ENCODE data around the gene CROT.

The CROT gene

DNA sequence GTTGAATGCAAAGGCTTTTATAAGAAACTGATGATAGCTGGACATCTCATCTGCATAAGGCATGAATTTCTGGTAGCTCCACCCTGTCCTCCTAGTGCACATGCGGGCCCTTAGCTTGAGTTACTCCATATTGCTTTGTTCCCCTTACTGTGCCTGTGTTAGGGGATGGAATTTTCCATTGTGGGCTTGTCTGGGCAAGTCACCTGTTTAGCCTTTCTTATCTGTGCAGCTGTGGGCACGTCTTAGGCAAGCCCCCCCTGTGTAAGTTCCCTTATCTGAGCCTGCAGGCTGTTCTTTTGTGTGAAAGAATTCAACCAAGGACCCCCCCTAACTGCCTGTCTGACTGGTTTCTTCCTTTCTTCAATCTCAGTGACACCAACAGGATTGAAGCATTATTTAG lies 14.5 kb upstream of the CROT start:
- no peaks in the 10 kb centered on the region for H3K27me3 Mint-ChIP-seq
- H3K27ac Mint-ChIP-seq: no peak overlapping the region
- no peak overlapping the region for H3K4me3 Mint-ChIP-seq
- H3K9me3 Mint-ChIP-seq: peaks cover 24% of the 10 kb centered on the region
- H3K36me3 Mint-ChIP-seq (ENCODE audit: low read depth): peaks cover 68% of the 10 kb centered on the region
- H3K4me1 Mint-ChIP-seq (ENCODE audit: low read depth): no peaks in the 10 kb centered on the region

- no peak overlapping the region for H3K4me3 Mint-ChIP-seq
- peaks cover 69% of the 10 kb centered on the region for H3K36me3 Mint-ChIP-seq (ENCODE audit: low read depth)
- peaks cover 24% of the 10 kb centered on the region for H3K9me3 Mint-ChIP-seq
- no peaks in the 10 kb centered on the region for H3K4me1 Mint-ChIP-seq (ENCODE audit: low read depth)
- no peaks in the 10 kb centered on the region for H3K27me3 Mint-ChIP-seq
- no peak overlapping the region for H3K27ac Mint-ChIP-seq
These were observed 13.7 kb upstream of the CROT start for GRCh38 chr7:87331687-87332252.

DNA sequence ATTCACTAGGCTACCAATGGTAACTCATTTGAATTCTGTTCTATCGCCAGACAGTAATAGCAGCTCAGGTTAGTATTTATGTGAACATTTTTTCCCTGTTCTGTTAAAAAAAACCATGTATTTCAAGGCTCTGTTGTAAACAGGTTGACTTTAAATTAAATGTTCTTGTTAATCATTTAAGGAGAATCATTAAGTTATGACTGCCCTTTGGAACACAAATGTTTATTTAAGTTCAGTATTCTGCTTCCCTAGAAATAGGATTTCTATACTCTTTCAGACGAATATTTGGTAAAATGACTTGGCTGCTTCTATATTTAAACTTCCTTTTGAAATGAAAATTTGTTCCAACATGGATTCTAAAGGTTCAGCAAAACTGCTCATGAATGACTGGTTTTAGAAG lies 13.1 kb upstream of the CROT start:
- Mint-ChIP-seq H3K9me3 (peaks cover 19% of the 10 kb centered on the region), H3K36me3 (ENCODE audit: low read depth) (peaks cover 63% of the 10 kb centered on the region)

GRCh38 chr7:87336136-87336535 lies 9.3 kb upstream of the CROT start:
- no peak overlapping the region for H3K4me3 Mint-ChIP-seq
- H3K36me3 Mint-ChIP-seq (ENCODE audit: low read depth): peaks cover 40% of the 10 kb centered on the region
- H3K4me1 Mint-ChIP-seq (ENCODE audit: low read depth): no peaks in the 10 kb centered on the region
- peaks cover 3% of the 10 kb centered on the region for H3K9me3 Mint-ChIP-seq
- no peak overlapping the region for H3K27ac Mint-ChIP-seq
- no peaks in the 10 kb centered on the region for H3K27me3 Mint-ChIP-seq

More for the DNA sequence above, 13.1 kb upstream of the CROT start:
- Mint-ChIP-seq H3K27ac (no peak overlapping the region), H3K4me1 (ENCODE audit: low read depth) (no peaks in the 10 kb centered on the region), H3K27me3 (no peaks in the 10 kb centered on the region), H3K4me3 (no peak overlapping the region)

GRCh38 chr7:87337331-87337730 lies 8.1 kb upstream of the CROT start:
- Mint-ChIP-seq H3K36me3 (ENCODE audit: low read depth) (peaks cover 34% of the 10 kb centered on the region), H3K27me3 (no peaks in the 10 kb centered on the region), H3K27ac (no peak overlapping the region), H3K4me3 (no peak overlapping the region), H3K9me3 (peaks cover 3% of the 10 kb centered on the region), H3K4me1 (ENCODE audit: low read depth) (peaks cover 2% of the 10 kb centered on the region)

DNA sequence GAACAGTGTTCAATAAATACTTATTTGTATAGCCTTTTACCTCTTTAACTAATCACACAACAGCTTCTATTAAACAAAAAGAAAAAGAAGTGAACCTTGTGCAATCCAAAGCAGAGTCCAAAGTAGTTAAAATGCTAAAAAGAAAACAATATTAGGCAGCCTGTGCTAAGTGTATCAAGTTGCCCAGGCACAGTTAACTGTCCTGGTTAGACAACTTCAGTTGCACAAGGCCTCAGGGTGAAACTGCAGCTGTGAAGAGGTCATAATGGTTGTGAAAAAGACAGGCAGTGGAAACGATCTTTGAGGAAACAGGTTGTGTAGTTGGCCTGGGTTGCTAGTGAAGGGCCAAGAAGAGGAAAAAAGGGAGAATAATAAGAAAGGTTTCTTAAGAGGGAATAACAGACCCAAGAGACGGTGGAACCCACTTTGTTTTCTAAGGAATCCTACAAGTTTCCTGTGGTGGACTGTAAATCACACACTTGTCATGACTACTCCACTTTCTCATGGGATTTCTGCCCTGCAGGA lies 6.0 kb upstream of the CROT start:
- H3K36me3 Mint-ChIP-seq (ENCODE audit: low read depth): peaks cover 31% of the 10 kb centered on the region
- H3K9me3 Mint-ChIP-seq: peaks cover 3% of the 10 kb centered on the region
- no peaks in the 10 kb centered on the region for H3K27me3 Mint-ChIP-seq
- no peak overlapping the region for H3K4me3 Mint-ChIP-seq
- H3K4me1 Mint-ChIP-seq (ENCODE audit: low read depth): peaks cover 21% of the 10 kb centered on the region
- H3K27ac Mint-ChIP-seq: no peak overlapping the region

- Mint-ChIP-seq H3K9me3 (no peaks in the 10 kb centered on the region), H3K36me3 (ENCODE audit: low read depth) (peaks cover 15% of the 10 kb centered on the region), H3K4me3 (no peak overlapping the region), H3K27me3 (no peaks in the 10 kb centered on the region), H3K27ac (peak overlapping the region; percentile 12), H3K4me1 (ENCODE audit: low read depth) (peaks cover 36% of the 10 kb centered on the region)
These were observed 4.0 kb upstream of the CROT start for GRCh38 chr7:87341441-87341840.

- Mint-ChIP-seq H3K4me3 (no peak overlapping the region), H3K27ac (no peak overlapping the region), H3K4me1 (ENCODE audit: low read depth) (peaks cover 43% of the 10 kb centered on the region), H3K27me3 (no peaks in the 10 kb centered on the region), H3K9me3 (no peaks in the 10 kb centered on the region), H3K36me3 (ENCODE audit: low read depth) (peaks cover 15% of the 10 kb centered on the region)
These were observed 3.2 kb upstream of the CROT start for GRCh38 chr7:87342231-87342630.

GRCh38 chr7:87344446-87344845 lies 1.0 kb upstream of the CROT start:
- Mint-ChIP-seq H3K9me3 (no peaks in the 10 kb centered on the region), H3K27ac (peak overlapping the region; percentile 91)

GRCh38 chr7:87345962-87346371 lies 503 bp downstream of the CROT start:
- Mint-ChIP-seq H3K4me1 (ENCODE audit: low read depth) (peaks cover 49% of the 10 kb centered on the region), H3K4me3 (peak overlapping the region; percentile 98), H3K9me3 (no peaks in the 10 kb centered on the region), H3K27ac (peak overlapping the region; percentile 59), H3K27me3 (no peaks in the 10 kb centered on the region), H3K36me3 (ENCODE audit: low read depth) (peaks cover 32% of the 10 kb centered on the region)

More at GRCh38 chr7:87344446-87344845, 1.0 kb upstream of the CROT start:
- Mint-ChIP-seq H3K27me3 (no peaks in the 10 kb centered on the region), H3K36me3 (ENCODE audit: low read depth) (peaks cover 26% of the 10 kb centered on the region), H3K4me3 (peak overlapping the region; percentile 98), H3K4me1 (ENCODE audit: low read depth) (peaks cover 49% of the 10 kb centered on the region)

DNA sequence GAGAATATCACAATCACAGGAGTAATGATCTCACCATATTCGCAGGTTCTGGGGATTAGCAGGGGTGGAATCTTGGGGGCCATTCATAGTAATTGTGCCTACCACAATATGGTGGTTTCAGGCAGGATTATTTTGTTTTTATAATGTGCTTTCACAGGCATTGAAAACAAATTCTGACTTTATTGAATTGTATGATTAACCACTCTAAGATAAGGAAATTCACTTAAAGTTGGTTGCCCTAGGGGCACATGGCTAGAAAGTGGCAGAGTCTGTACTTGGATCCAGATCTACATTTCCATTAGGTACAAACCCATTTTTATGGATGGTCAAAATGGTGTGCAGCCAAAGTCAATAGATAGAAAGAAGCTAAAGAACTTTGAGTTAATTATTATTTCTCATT lies 1.7 kb downstream of the CROT start:
- H3K4me3 Mint-ChIP-seq: no peak overlapping the region
- H3K9me3 Mint-ChIP-seq: no peaks in the 10 kb centered on the region
- H3K4me1 Mint-ChIP-seq (ENCODE audit: low read depth): peaks cover 48% of the 10 kb centered on the region
- no peak overlapping the region for H3K27ac Mint-ChIP-seq
- peaks cover 36% of the 10 kb centered on the region for H3K36me3 Mint-ChIP-seq (ENCODE audit: low read depth)
- H3K27me3 Mint-ChIP-seq: no peaks in the 10 kb centered on the region

DNA sequence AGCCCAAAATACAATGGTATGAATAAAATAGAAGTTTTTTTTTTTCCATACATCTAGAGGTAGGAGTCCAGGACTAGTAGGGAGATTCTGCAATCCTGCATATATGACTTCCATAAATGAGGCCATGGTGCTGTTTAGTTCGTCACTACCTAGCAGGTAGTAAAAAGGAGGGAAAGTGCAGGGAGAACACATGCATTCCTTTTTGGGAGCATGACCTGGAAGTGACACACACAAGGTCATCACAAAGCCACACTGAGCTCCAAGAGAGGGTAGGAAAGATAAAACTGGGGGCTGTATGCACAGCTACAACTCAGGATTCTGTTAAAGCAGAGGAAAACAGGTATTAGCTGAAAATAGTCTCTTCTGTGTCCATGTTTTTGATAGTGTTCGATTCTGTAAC lies 2.2 kb downstream of the CROT start:
- Mint-ChIP-seq H3K27ac (no peak overlapping the region), H3K4me3 (no peak overlapping the region), H3K4me1 (ENCODE audit: low read depth) (peaks cover 44% of the 10 kb centered on the region), H3K27me3 (no peaks in the 10 kb centered on the region), H3K36me3 (ENCODE audit: low read depth) (peaks cover 40% of the 10 kb centered on the region), H3K9me3 (no peaks in the 10 kb centered on the region)

DNA sequence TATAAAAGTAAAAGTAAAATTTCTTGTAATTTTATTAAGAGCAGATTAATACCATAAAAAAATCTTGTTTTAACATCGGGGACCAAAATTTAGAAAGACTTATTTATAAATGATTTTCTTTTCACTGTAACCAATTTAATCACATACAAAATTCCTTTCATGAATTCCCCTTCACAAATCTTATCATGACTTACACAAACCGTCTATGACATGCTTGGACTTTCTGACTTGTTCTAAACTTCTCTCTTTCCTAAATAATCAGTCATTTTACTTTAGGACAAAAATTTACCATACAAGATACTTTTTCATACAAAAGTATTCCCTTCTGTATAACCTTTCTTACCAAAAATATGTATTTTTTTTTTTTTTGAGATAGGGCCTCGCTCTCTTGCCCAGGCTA lies 9.3 kb downstream of the CROT start:
- no peak overlapping the region for H3K27ac Mint-ChIP-seq
- H3K4me3 Mint-ChIP-seq: no peak overlapping the region
- H3K36me3 Mint-ChIP-seq (ENCODE audit: low read depth): peaks cover 66% of the 10 kb centered on the region
- no peaks in the 10 kb centered on the region for H3K4me1 Mint-ChIP-seq (ENCODE audit: low read depth)
- no peaks in the 10 kb centered on the region for H3K9me3 Mint-ChIP-seq
- H3K27me3 Mint-ChIP-seq: no peaks in the 10 kb centered on the region

GRCh38 chr7:87356448-87356847 lies 11.0 kb downstream of the CROT start:
- peaks cover 60% of the 10 kb centered on the region for H3K36me3 Mint-ChIP-seq (ENCODE audit: low read depth)
- no peaks in the 10 kb centered on the region for H3K27me3 Mint-ChIP-seq
- no peaks in the 10 kb centered on the region for H3K4me1 Mint-ChIP-seq (ENCODE audit: low read depth)
- H3K9me3 Mint-ChIP-seq: no peaks in the 10 kb centered on the region
- H3K27ac Mint-ChIP-seq: no peak overlapping the region
- H3K4me3 Mint-ChIP-seq: no peak overlapping the region

GRCh38 chr7:87359366-87359765 lies 13.9 kb downstream of the CROT start:
- no peaks in the 10 kb centered on the region for H3K4me1 Mint-ChIP-seq (ENCODE audit: low read depth)
- peaks cover 33% of the 10 kb centered on the region for H3K36me3 Mint-ChIP-seq (ENCODE audit: low read depth)
- H3K9me3 Mint-ChIP-seq: no peaks in the 10 kb centered on the region
- no peak overlapping the region for H3K4me3 Mint-ChIP-seq
- H3K27me3 Mint-ChIP-seq: no peaks in the 10 kb centered on the region
- no peak overlapping the region for H3K27ac Mint-ChIP-seq

DNA sequence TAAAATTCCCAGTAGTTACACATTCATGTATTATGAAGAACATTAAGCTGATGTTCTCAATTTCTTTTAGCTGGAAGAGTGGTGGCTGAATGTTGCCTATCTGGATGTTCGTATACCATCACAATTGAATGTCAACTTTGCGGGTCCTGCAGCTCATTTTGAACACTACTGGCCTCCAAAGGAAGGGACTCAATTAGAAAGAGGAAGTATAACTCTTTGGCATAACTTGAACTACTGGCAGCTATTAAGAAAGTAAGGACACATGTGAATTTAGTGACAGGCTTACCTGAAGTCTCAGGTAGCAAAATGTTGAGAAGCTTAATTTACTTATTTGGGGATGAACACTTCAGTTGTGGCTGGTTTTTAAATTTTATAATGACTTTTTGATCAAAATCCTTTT lies 15.9 kb downstream of the CROT start:
- no peaks in the 10 kb centered on the region for H3K27me3 Mint-ChIP-seq
- H3K36me3 Mint-ChIP-seq (ENCODE audit: low read depth): peaks cover 14% of the 10 kb centered on the region
- H3K9me3 Mint-ChIP-seq: no peaks in the 10 kb centered on the region
- H3K4me3 Mint-ChIP-seq: no peak overlapping the region
- no peak overlapping the region for H3K27ac Mint-ChIP-seq
- no peaks in the 10 kb centered on the region for H3K4me1 Mint-ChIP-seq (ENCODE audit: low read depth)
